Keratinocyte (primary cell): ENCODE data around the gene BRF1. TPM values are rescaled to one million over a fixed set of nuclear protein-coding genes. Genes with fewer than 3 reads are reported as not detected.
"Not testable (repeated sequence)": the region's sequence is repeated elsewhere in the genome, so short reads cannot be mapped to it uniquely, and the experiment has no call there.

Experiments
- DNase-seq: peaks from one replicate; pipeline ENCODE4 v3.0.0-alpha.2; 2011; ENCODE audit warnings: low read depth, missing footprints, low spot score
- FAIRE-seq: peaks from 2 replicates; lab custom pipeline; 2011; peaks lifted over from hg19 to GRCh38; lab: Jason Lieb, UNC
- H2AFZ ChIP-seq: 2 replicates; pipeline ENCODE4 v1.6.0; 2012; ENCODE audit warnings: low read length, control low read depth, inconsistent platforms; ENCODE audit not compliant: control insufficient read depth
- H3K27ac ChIP-seq: 2 replicates; pipeline ENCODE4 v1.5.1; 2011; ENCODE audit warnings: low read length; ENCODE audit not compliant: control insufficient read depth, insufficient read depth
- H3K27me3 ChIP-seq: 3 replicates; pipeline ENCODE4 v1.6.0; 2011; ENCODE audit warnings: low read length; ENCODE audit not compliant: control insufficient read depth, insufficient read depth; ENCODE audit errors: extremely low read depth
- H3K36me3 ChIP-seq, 2 experiments: 2 replicates in 1 of 2; 3 replicates in 1 of 2; pipeline ENCODE4 v1.5.1; 2011; ENCODE audit warnings: low read length in 2 of 2, mild to moderate bottlenecking in 1 of 2; ENCODE audit not compliant: control insufficient read depth in 2 of 2, insufficient read depth in 2 of 2; ENCODE audit errors: extremely low read depth in 1 of 2
- H3K4me1 ChIP-seq: 3 replicates; pipeline ENCODE4 v1.5.1; 2011; ENCODE audit warnings: low read length; ENCODE audit not compliant: control insufficient read depth, insufficient read depth; ENCODE audit errors: extremely low read depth
- H3K4me2 ChIP-seq: 3 replicates; pipeline ENCODE4 v1.6.0; 2011; ENCODE audit warnings: low read depth, low read length; ENCODE audit not compliant: control insufficient read depth, insufficient read depth; ENCODE audit errors: extremely low read depth
- H3K4me3 ChIP-seq, 3 experiments: fragments of 200-600 bp in 1 of 3; sonication (generic) in 1 of 3; 2 replicates in 2 of 3; 3 replicates in 1 of 3; pipeline ENCODE4 v1.5.1; 2011 to 2016; ENCODE audit warnings: low read length in 3 of 3, mild to moderate bottlenecking in 3 of 3, control low read depth in 2 of 3, inconsistent platforms in 1 of 3, low read depth in 1 of 3, mixed read lengths in 1 of 3, mixed run types in 1 of 3, moderate library complexity in 1 of 3; ENCODE audit not compliant: control insufficient read depth in 2 of 3, insufficient read depth in 2 of 3; ENCODE audit errors: extremely low read depth in 1 of 3
- H3K79me2 ChIP-seq: 2 replicates; pipeline ENCODE4 v1.6.0; 2012; ENCODE audit warnings: low read length; ENCODE audit not compliant: control insufficient read depth, insufficient read depth
- H3K9ac ChIP-seq: 3 replicates; pipeline ENCODE4 v1.6.0; 2011; ENCODE audit warnings: low read length; ENCODE audit not compliant: control insufficient read depth, insufficient read depth; ENCODE audit errors: extremely low read depth
- H3K9me1 ChIP-seq: 3 replicates; pipeline ENCODE4 v1.6.0; 2011; ENCODE audit warnings: low read length; ENCODE audit not compliant: control insufficient read depth, insufficient read depth; ENCODE audit errors: extremely low read depth
- H3K9me3 ChIP-seq: 2 replicates; pipeline ENCODE4 v1.5.1; 2012; ENCODE audit warnings: low read depth, low read length; ENCODE audit not compliant: control insufficient read depth
- H4K20me1 ChIP-seq: 3 replicates; pipeline ENCODE4 v1.6.0; 2011; ENCODE audit warnings: low read length; ENCODE audit not compliant: control insufficient read depth, insufficient read depth; ENCODE audit errors: extremely low read depth
- EZH2 ChIP-seq: IDR thresholded peaks from one replicate; pipeline ENCODE4 v1.6.1; 2012; ENCODE audit warnings: inconsistent platforms, mild to moderate bottlenecking, low read length, moderate library complexity
- dilution Hi-C: fragments of 300-500 bp; cut with MboI; formaldehyde crosslinking; loops from one replicate; pipeline ENCODE4 v1.7.0; 2020; ENCODE audit warnings: low sequenced_read_pairs; ENCODE audit not compliant: extremely low pct_ligation_motif_present
- polyA plus RNA-seq, 5 experiments: library from polyadenylated mRNA; depleted of rRNA in 3 of 5; stranded (reverse) in 3 of 5; stranded (forward) in 1 of 5; unstranded in 1 of 5; fragments of >200 nt; gene quantifications; 1 replicate in 1 of 5; 2 replicates in 3 of 5; 3 replicates in 1 of 5; pipeline versions ENCODE4 v1.2.1 to v1.2.3, GENCODE V29; 2011 to 2012; ENCODE audit warnings: missing spikeins in 2 of 5, low read depth in 1 of 5, low replicate concordance in 1 of 5
- TF ChIP-seq, protein P1 (sequence below), 3 experiments: IDR thresholded peaks in 1 of 3; conservative IDR thresholded peaks in 1 of 3; optimal IDR thresholded peaks in 1 of 3; 2 replicates in 2 of 3; 3 replicates in 1 of 3; pipeline versions ENCODE3 to v1.5.1; 2011; ENCODE audit warnings: low read length in 3 of 3, mild to moderate bottlenecking in 3 of 3, moderate library complexity in 2 of 3, control low read depth in 1 of 3, inconsistent platforms in 1 of 3; ENCODE audit not compliant: insufficient read depth in 2 of 3; ENCODE audit errors: extremely low read depth in 1 of 3

BRF1 gene
- polyA plus RNA-seq, 1 donor (not counting 4 experiments of a cell fraction or from before 2014, with no cell fraction given): 6.5 TPM

DNA sequence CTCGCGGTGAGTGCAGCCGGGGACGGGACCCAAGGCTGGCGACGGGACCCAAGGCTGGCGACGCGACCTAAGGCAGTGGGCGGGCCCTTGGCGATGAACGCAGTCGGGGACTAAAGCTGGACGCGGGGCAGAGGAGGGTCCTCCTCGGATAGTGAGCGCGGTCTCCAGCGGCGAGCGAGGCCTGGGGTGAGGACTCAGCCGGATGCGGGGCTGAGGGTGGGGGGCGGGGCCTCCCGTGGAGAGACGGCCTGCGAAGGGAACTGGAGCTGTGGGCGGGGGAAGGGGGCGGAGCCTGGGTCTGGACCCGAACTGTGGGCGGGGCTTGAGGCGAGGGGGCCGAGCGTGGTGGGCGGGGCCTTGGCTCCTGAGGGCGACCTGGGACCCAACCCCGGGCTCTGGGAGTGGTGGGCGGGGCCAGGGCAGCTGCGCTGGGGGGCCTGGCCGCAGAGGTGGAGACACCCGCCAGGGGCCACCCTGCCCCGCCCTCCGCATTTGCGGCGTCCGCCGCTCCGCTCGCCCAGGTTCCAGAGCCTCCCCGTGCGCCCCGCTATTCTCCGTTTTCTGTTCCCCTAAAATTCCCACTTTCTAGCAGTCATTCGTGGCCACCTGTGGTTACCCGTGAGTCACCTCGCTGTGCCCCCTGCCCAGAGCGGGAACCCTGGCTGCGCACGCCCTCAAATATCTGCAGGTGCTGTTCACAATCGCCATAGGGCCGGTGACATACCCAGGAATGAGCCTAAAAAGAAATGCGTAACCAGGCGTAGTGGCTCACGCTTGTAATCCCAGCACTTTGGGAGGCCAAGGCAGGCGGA lies 508 bp upstream of the BRF1 start:
- H3K27ac ChIP-seq: peak overlapping the region; percentile 69
- H3K4me1 ChIP-seq: peaks cover 5% of the 10 kb centered on the region
- DNase-seq (peak; percentile 81), FAIRE-seq (no peak)
- peaks cover 38% of the 10 kb centered on the region for H3K79me2 ChIP-seq
- peak overlapping the region; percentile 96 for H2AFZ ChIP-seq
- H3K9me1 ChIP-seq: no peaks in the 10 kb centered on the region
- no peaks in the 10 kb centered on the region for H3K9me3 ChIP-seq
- H3K36me3 ChIP-seq: no peaks in the 10 kb centered on the region
- H3K4me2 ChIP-seq: peak overlapping the region; percentile 69
- peak overlapping the region; percentile 89 for H3K9ac ChIP-seq
- TF ChIP-seq, protein P1, sequence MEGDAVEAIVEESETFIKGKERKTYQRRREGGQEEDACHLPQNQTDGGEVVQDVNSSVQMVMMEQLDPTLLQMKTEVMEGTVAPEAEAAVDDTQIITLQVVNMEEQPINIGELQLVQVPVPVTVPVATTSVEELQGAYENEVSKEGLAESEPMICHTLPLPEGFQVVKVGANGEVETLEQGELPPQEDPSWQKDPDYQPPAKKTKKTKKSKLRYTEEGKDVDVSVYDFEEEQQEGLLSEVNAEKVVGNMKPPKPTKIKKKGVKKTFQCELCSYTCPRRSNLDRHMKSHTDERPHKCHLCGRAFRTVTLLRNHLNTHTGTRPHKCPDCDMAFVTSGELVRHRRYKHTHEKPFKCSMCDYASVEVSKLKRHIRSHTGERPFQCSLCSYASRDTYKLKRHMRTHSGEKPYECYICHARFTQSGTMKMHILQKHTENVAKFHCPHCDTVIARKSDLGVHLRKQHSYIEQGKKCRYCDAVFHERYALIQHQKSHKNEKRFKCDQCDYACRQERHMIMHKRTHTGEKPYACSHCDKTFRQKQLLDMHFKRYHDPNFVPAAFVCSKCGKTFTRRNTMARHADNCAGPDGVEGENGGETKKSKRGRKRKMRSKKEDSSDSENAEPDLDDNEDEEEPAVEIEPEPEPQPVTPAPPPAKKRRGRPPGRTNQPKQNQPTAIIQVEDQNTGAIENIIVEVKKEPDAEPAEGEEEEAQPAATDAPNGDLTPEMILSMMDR (optimal IDR thresholded peaks at IDR 0.05 in 1 of 3, IDR thresholded peaks at IDR 0.05 in 1 of 3, conservative IDR thresholded peaks at IDR 0.05 in 1 of 3; ENCODE audit: extremely low read depth in 1 of 3, insufficient read depth in 2 of 3, low read length in 3 of 3): no peak
- no peak for TF ChIP-seq EZH2
- H4K20me1 ChIP-seq: no peaks in the 10 kb centered on the region
- H3K27me3 ChIP-seq: no peaks in the 10 kb centered on the region
- dilution Hi-C loops: no loop called here
- peak overlapping the region; percentile 75 to 96 (median 86) for H3K4me3 ChIP-seq

DNA sequence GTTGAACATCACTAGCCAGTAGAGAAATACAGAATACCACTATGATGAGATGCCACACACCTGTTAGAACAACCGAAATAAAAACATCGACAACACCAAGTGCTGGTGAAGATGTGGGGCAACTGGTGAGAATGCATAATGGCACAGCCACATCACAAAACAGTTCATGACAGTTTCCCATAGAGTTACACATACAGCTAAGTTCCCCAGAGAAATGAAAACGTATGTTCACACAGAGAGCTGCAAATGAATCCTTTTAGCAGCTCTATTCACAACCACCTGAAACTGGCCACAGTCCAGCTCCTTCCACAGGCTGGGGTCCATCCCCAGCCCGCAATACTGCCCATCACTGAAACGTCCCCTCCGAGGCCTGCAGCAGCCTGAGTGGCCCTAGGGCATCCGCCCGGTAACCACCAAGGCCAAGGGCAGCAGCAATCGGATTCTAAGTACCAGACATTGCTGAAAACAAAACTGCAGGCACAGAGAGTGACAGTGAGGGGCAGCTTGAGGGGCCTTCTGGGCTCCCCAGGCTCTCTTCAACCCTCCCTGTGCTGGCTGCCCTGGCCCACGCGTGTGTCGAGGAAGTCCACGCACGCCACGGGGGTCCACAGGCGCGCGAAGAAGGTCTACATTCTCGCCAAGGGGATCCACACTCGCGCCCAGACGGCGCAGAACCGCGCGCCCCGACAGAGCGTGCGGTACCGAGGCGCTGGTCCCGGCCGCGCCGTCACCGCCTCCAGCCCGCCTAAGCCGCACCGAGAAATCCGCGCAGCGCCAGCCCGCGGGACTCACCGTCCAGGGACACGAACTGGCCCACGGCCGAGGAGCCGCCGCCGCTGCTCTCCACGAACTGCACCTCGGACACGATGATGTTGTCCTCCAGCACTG lies 903 bp downstream of the BRF1 start:
- dilution Hi-C loops: no loop called here
- Histone ChIP-seq H3K4me3 (peak overlapping the region; percentile 75 to 96 (median 86)), H3K4me1 (peaks cover 5% of the 10 kb centered on the region), H3K4me2 (peak overlapping the region; percentile 87), H3K9me1 (no peaks in the 10 kb centered on the region), H3K27ac (peak overlapping the region; percentile 69), H3K27me3 (no peaks in the 10 kb centered on the region), H3K36me3 (no peaks in the 10 kb centered on the region), H2AFZ (peak overlapping the region; percentile 95), H3K9ac (peak overlapping the region; percentile 89), H3K9me3 (no peaks in the 10 kb centered on the region), H4K20me1 (no peaks in the 10 kb centered on the region), H3K79me2 (peaks cover 46% of the 10 kb centered on the region)
- DNase-seq (no peak), FAIRE-seq (no peak)
- no peak for TF ChIP-seq EZH2
- TF ChIP-seq, protein P1 (optimal IDR thresholded peaks at IDR 0.05 in 1 of 3, IDR thresholded peaks at IDR 0.05 in 1 of 3, conservative IDR thresholded peaks at IDR 0.05 in 1 of 3; ENCODE audit: extremely low read depth in 1 of 3, insufficient read depth in 2 of 3, low read length in 3 of 3): no peak

DNA sequence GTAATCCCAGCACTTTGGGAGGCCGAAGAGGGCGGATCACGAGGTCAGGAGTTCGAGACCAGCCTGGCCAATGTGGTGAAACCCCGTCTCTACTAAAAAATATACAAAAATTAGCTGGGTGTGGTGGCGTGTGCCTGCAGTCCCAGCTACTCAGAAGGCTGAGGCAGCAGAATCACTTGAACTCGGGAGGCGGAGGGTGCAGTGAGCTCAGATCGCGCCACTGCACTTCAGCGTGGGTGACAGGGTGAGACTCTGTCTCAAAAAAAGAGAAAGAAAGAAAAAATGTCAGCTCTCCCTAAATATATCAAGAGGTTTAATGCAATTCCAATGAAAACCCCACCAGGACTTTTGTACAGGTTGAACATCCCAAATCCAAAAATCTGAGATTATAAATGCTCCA lies 3.5 kb downstream of the BRF1 start:
- H3K9me1 ChIP-seq, H3K27me3 ChIP-seq, DNase-seq, H4K20me1 ChIP-seq, H3K4me2 ChIP-seq, H3K4me1 ChIP-seq, H2AFZ ChIP-seq, dilution Hi-C loops, H3K9ac ChIP-seq, H3K36me3 ChIP-seq, H3K27ac ChIP-seq, H3K9me3 ChIP-seq, FAIRE-seq, H3K4me3 ChIP-seq: not testable (repeated sequence)
- peaks cover 70% of the 10 kb centered on the region for H3K79me2 ChIP-seq
